ENCODE data around the gene NOS3.

GRCh38 chr7:151060113-151060415 is 69.2 kb downstream of the NOS3 start:
- TF ChIP-seq CTCF (IDR thresholded peaks at IDR 0.05): peak in 1 of 4 experiments; percentile 6
- TF ChIP-seq POLR2A (IDR thresholded peaks at IDR 0.05): no peak

Measured in prostate gland (tissue), 2 donors.